C4-2B (cell line): ENCODE measurements around the gene NUP35.

ENCODE experiments used
- CTCF ChIP-seq: fragments of 450-650 bp; conservative IDR thresholded peaks from 2 replicates; pipeline ENCODE4 v1.5.1; 2017; ENCODE audit warnings: mild to moderate bottlenecking
- ZFX ChIP-seq: fragments of 450-650 bp; IDR thresholded peaks from 2 replicates; pipeline ENCODE4 v1.6.1; 2017

DNA sequence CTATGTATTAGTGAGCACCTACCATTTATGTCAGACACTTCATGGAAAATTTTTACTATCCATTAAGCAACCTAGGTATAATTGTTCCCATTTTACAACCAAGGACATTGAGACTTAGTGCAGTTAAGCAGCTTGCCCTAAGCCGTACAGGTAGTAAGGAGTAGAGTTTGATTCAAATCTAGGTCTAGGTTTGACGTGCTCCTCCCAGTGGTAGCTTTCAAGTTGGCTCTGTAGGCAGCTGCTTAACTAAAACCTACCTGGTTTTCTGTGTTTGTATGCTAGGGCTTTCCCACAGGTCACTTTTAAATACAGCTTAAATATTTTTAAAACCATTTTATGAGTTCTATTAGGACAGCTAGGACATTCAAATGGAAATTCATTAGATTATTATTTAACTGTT is 69.7 kb downstream of the NUP35 start:
- no peak for TF ChIP-seq CTCF
- TF ChIP-seq ZFX: no peak
